Measurements from ENCODE around the gene TMEM168.

TMEM168 gene

DNA sequence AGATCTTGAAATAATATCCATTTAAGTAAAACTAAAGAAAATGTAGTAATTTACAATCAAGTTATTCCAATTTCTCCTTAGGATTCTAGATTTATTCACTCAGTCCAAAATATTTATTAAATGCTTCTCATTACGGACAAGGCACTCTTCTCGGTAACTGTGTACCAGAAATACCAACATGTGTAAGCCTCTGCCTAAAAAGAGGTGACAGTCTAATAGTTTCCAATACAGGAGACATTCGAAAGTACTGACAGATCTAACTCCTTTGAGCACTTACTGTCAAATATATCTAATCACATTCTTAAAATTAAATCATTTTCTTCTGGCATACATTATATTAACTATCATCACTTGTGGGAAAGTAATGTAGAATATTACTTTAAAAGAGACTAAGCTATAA is 26.9 kb downstream of the TMEM168 start:
- H4K8ac ChIP-seq (ENCODE audit: low read depth, low read length): no peak overlapping the region
- no peaks in the 10 kb centered on the region for H3K36me3 ChIP-seq (ENCODE audit: control insufficient read depth in 1 of 2, insufficient read depth in 2 of 2, low read length in 2 of 2)
- no peaks in the 10 kb centered on the region for H3K9me3 ChIP-seq (ENCODE audit: insufficient read depth, low read depth, low read length)
- no peak overlapping the region for H3K4me2 ChIP-seq (ENCODE audit: low read length)
- no peaks in the 10 kb centered on the region for H3K4me1 ChIP-seq (ENCODE audit: control insufficient read depth in 1 of 2, insufficient read depth in 2 of 2, low read length in 2 of 2)
- no peak overlapping the region for H2AFZ ChIP-seq (ENCODE audit: insufficient read depth, low read length, poor library complexity)
- H2BK120ac ChIP-seq (ENCODE audit: insufficient read depth, low read length, poor library complexity): no peak overlapping the region
- H3K4me3 ChIP-seq (ENCODE audit: low read depth, low read length): no peak overlapping the region
- H3K79me2 ChIP-seq (ENCODE audit: control insufficient read depth, insufficient read depth, low read length, poor library complexity): no peaks in the 10 kb centered on the region
- no peak overlapping the region for H2AK5ac ChIP-seq (ENCODE audit: low read length)
- no peak overlapping the region for H4K91ac ChIP-seq (ENCODE audit: low read depth, low read length)
- no peak overlapping the region for H2BK12ac ChIP-seq (ENCODE audit: low read length)
- no peak overlapping the region for H3K4ac ChIP-seq (ENCODE audit: low read depth, low read length)
- WGBS (ENCODE audit: extremely low coverage, insufficient coverage, insufficient read length): no CpG with 5 or more reads among the region's 3 CpGs
- no peak overlapping the region for H3K23ac ChIP-seq (ENCODE audit: low read length)
- H3K14ac ChIP-seq (ENCODE audit: low read length): no peak overlapping the region
- H3K18ac ChIP-seq (ENCODE audit: low read length): no peak overlapping the region
- DNase-seq: no peak
- H3K79me1 ChIP-seq (ENCODE audit: low read length): no peaks in the 10 kb centered on the region
- H3K27me3 ChIP-seq (ENCODE audit: insufficient read depth, low read length): no peaks in the 10 kb centered on the region
- no peak overlapping the region for H4K12ac ChIP-seq (ENCODE audit: low read depth, low read length)
- H2BK5ac ChIP-seq (ENCODE audit: low read depth, low read length, poor library complexity): no peak overlapping the region
- no peak overlapping the region for H3K9ac ChIP-seq (ENCODE audit: low read length)
- no peak overlapping the region for H3K27ac ChIP-seq (ENCODE audit: low read depth, low read length)

DNA sequence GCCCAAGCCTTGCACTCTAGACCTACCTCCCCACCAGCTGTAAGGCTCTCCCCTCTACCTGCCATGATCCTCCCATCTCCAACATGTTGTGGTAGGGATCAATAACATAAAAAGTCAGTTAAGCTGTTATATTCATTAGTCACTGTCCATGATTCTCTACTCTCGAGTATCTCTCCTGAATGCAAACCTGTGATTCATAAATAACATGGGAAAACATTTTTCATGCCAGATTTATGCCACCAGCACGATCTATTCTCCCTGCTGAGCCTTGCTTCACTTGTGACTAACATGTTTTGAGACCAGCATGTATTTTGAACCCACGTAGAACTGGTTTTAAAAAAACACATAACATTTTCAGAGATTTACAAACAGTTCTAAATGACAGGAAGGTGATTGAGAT is 30.3 kb downstream of the TMEM168 start:
- Histone ChIP-seq H3K9ac (ENCODE audit: low read length) (no peak overlapping the region), H3K79me2 (ENCODE audit: control insufficient read depth, insufficient read depth, low read length, poor library complexity) (no peaks in the 10 kb centered on the region), H4K91ac (ENCODE audit: low read depth, low read length) (no peak overlapping the region), H4K8ac (ENCODE audit: low read depth, low read length) (no peak overlapping the region), H3K79me1 (ENCODE audit: low read length) (no peaks in the 10 kb centered on the region), H3K27me3 (ENCODE audit: insufficient read depth, low read length) (no peaks in the 10 kb centered on the region), H2BK12ac (ENCODE audit: low read length) (no peak overlapping the region), H2BK120ac (ENCODE audit: insufficient read depth, low read length, poor library complexity) (no peak overlapping the region), H2AFZ (ENCODE audit: insufficient read depth, low read length, poor library complexity) (no peak overlapping the region), H3K4me1 (ENCODE audit: control insufficient read depth in 1 of 2, insufficient read depth in 2 of 2, low read length in 2 of 2) (no peaks in the 10 kb centered on the region), H2AK5ac (ENCODE audit: low read length) (no peak overlapping the region), H2BK5ac (ENCODE audit: low read depth, low read length, poor library complexity) (no peak overlapping the region), H3K4me3 (ENCODE audit: low read depth, low read length) (no peak overlapping the region), H4K12ac (ENCODE audit: low read depth, low read length) (no peak overlapping the region), H3K18ac (ENCODE audit: low read length) (no peak overlapping the region), H3K36me3 (ENCODE audit: control insufficient read depth in 1 of 2, insufficient read depth in 2 of 2, low read length in 2 of 2) (no peaks in the 10 kb centered on the region), H3K4me2 (ENCODE audit: low read length) (no peak overlapping the region), H3K27ac (ENCODE audit: low read depth, low read length) (no peak overlapping the region), H3K14ac (ENCODE audit: low read length) (no peak overlapping the region), H3K4ac (ENCODE audit: low read depth, low read length) (no peak overlapping the region), H3K9me3 (ENCODE audit: insufficient read depth, low read depth, low read length) (no peaks in the 10 kb centered on the region), H3K23ac (ENCODE audit: low read length) (no peak overlapping the region)
- WGBS (ENCODE audit: extremely low coverage, insufficient coverage, insufficient read length): no CpG with 5 or more reads among the region's 3 CpGs
- DNase-seq: peak in 1 of 2 donors; percentile 20

DNA sequence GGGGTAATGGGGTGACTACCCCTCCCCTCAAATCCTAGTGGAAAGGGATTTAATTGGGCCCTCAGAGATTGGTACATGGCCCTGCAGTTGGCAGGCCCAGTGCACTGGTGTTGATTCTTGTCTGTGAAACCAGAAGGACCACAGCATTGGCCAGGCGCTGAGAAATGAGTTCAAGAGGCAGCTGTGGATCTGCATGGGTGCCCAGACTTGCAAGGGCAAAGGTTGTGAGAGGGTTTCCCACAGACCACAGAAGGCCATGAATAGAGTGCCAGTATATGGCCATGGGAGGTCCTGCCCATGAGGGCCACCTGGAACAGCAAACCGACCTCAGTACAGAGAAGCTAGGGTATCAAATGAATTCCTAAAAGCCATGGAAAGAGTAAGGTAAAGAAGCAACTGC is 32.9 kb downstream of the TMEM168 start:
- no peak overlapping the region for H3K23ac ChIP-seq (ENCODE audit: low read length)
- no peak overlapping the region for H4K91ac ChIP-seq (ENCODE audit: low read depth, low read length)
- H3K36me3 ChIP-seq (ENCODE audit: control insufficient read depth in 1 of 2, insufficient read depth in 2 of 2, low read length in 2 of 2): no peaks in the 10 kb centered on the region
- H3K4ac ChIP-seq (ENCODE audit: low read depth, low read length): no peak overlapping the region
- no peak overlapping the region for H2AK5ac ChIP-seq (ENCODE audit: low read length)
- no peak overlapping the region for H3K14ac ChIP-seq (ENCODE audit: low read length)
- H4K8ac ChIP-seq (ENCODE audit: low read depth, low read length): no peak overlapping the region
- no peaks in the 10 kb centered on the region for H3K9me3 ChIP-seq (ENCODE audit: insufficient read depth, low read depth, low read length)
- H3K4me2 ChIP-seq (ENCODE audit: low read length): no peak overlapping the region
- H3K4me1 ChIP-seq (ENCODE audit: control insufficient read depth in 1 of 2, insufficient read depth in 2 of 2, low read length in 2 of 2): no peaks in the 10 kb centered on the region
- H3K9ac ChIP-seq (ENCODE audit: low read length): no peak overlapping the region
- H4K12ac ChIP-seq (ENCODE audit: low read depth, low read length): no peak overlapping the region
- no peak overlapping the region for H2BK12ac ChIP-seq (ENCODE audit: low read length)
- no peak overlapping the region for H3K27ac ChIP-seq (ENCODE audit: low read depth, low read length)
- H2BK5ac ChIP-seq (ENCODE audit: low read depth, low read length, poor library complexity): no peak overlapping the region
- H2BK120ac ChIP-seq (ENCODE audit: insufficient read depth, low read length, poor library complexity): no peak overlapping the region
- H3K79me1 ChIP-seq (ENCODE audit: low read length): no peaks in the 10 kb centered on the region
- no peak overlapping the region for H2AFZ ChIP-seq (ENCODE audit: insufficient read depth, low read length, poor library complexity)
- no peaks in the 10 kb centered on the region for H3K27me3 ChIP-seq (ENCODE audit: insufficient read depth, low read length)
- H3K18ac ChIP-seq (ENCODE audit: low read length): no peak overlapping the region
- H3K4me3 ChIP-seq (ENCODE audit: low read depth, low read length): no peak overlapping the region
- no CpG with 5 or more reads among the region's 2 CpGs for WGBS (ENCODE audit: extremely low coverage, insufficient coverage, insufficient read length)
- no peaks in the 10 kb centered on the region for H3K79me2 ChIP-seq (ENCODE audit: control insufficient read depth, insufficient read depth, low read length, poor library complexity)
- DNase-seq: no peak

DNA sequence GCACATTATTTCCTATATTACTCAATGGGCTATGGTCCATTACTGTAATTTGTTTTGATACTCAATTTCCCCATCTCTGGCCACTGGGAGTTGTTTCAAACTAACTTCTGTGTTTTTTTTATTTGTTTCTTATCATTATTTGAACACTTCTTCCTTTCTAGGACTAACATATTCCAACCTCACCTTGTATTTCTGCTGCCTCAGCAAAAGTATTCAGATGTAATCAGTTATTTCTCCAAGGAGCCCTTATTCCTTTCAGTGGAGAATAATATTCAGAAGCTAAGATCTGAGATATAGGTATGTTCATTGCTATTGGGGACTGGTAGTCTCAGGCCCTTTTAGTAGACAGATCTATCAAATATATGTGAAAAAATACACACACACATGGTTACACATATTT is 36.9 kb downstream of the TMEM168 start:
- Histone ChIP-seq H3K27me3 (ENCODE audit: insufficient read depth, low read length) (no peaks in the 10 kb centered on the region), H3K79me1 (ENCODE audit: low read length) (no peaks in the 10 kb centered on the region), H4K8ac (ENCODE audit: low read depth, low read length) (no peak overlapping the region), H2BK12ac (ENCODE audit: low read length) (no peak overlapping the region), H3K79me2 (ENCODE audit: control insufficient read depth, insufficient read depth, low read length, poor library complexity) (no peaks in the 10 kb centered on the region), H3K23ac (ENCODE audit: low read length) (no peak overlapping the region), H4K91ac (ENCODE audit: low read depth, low read length) (no peak overlapping the region), H3K4ac (ENCODE audit: low read depth, low read length) (no peak overlapping the region), H3K14ac (ENCODE audit: low read length) (no peak overlapping the region), H3K9me3 (ENCODE audit: insufficient read depth, low read depth, low read length) (no peaks in the 10 kb centered on the region), H3K4me2 (ENCODE audit: low read length) (no peak overlapping the region), H2AFZ (ENCODE audit: insufficient read depth, low read length, poor library complexity) (no peak overlapping the region), H3K27ac (ENCODE audit: low read depth, low read length) (no peak overlapping the region), H3K36me3 (ENCODE audit: control insufficient read depth in 1 of 2, insufficient read depth in 2 of 2, low read length in 2 of 2) (no peaks in the 10 kb centered on the region), H4K12ac (ENCODE audit: low read depth, low read length) (no peak overlapping the region), H3K4me1 (ENCODE audit: control insufficient read depth in 1 of 2, insufficient read depth in 2 of 2, low read length in 2 of 2) (no peaks in the 10 kb centered on the region), H2AK5ac (ENCODE audit: low read length) (no peak overlapping the region), H2BK120ac (ENCODE audit: insufficient read depth, low read length, poor library complexity) (no peak overlapping the region), H3K9ac (ENCODE audit: low read length) (no peak overlapping the region), H3K4me3 (ENCODE audit: low read depth, low read length) (no peak overlapping the region), H3K18ac (ENCODE audit: low read length) (no peak overlapping the region), H2BK5ac (ENCODE audit: low read depth, low read length, poor library complexity) (no peak overlapping the region)
- no peak for DNase-seq

DNA sequence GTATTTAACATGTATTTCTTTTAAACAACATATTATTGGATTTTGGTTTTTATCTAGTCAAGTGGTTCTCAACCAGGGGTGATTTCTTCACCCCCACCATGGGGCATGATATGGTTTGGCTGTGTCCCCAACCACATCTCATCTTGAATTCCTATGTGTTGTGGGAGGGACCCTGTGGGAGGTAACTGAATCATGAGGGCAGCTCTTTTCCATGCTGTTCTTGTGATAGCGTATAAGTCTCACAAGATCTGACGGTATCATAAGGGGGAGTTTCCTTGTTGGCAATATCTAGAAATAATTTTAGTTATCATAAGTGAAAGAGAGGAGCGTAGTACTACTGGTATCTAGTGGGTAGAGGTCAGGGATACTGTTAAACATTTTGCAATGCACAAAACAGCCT is 37.6 kb downstream of the TMEM168 start:
- no peak overlapping the region for H2AK5ac ChIP-seq (ENCODE audit: low read length)
- H4K8ac ChIP-seq (ENCODE audit: low read depth, low read length): no peak overlapping the region
- no peak overlapping the region for H3K9ac ChIP-seq (ENCODE audit: low read length)
- H2BK12ac ChIP-seq (ENCODE audit: low read length): no peak overlapping the region
- no peak overlapping the region for H3K23ac ChIP-seq (ENCODE audit: low read length)
- no peak overlapping the region for H3K18ac ChIP-seq (ENCODE audit: low read length)
- no peak overlapping the region for H3K4me3 ChIP-seq (ENCODE audit: low read depth, low read length)
- H3K4me1 ChIP-seq (ENCODE audit: control insufficient read depth in 1 of 2, insufficient read depth in 2 of 2, low read length in 2 of 2): no peaks in the 10 kb centered on the region
- no peaks in the 10 kb centered on the region for H3K36me3 ChIP-seq (ENCODE audit: control insufficient read depth in 1 of 2, insufficient read depth in 2 of 2, low read length in 2 of 2)
- H3K27ac ChIP-seq (ENCODE audit: low read depth, low read length): no peak overlapping the region
- H2BK5ac ChIP-seq (ENCODE audit: low read depth, low read length, poor library complexity): no peak overlapping the region
- no peaks in the 10 kb centered on the region for H3K27me3 ChIP-seq (ENCODE audit: insufficient read depth, low read length)
- no peak overlapping the region for H3K14ac ChIP-seq (ENCODE audit: low read length)
- no peaks in the 10 kb centered on the region for H3K79me1 ChIP-seq (ENCODE audit: low read length)
- no peaks in the 10 kb centered on the region for H3K9me3 ChIP-seq (ENCODE audit: insufficient read depth, low read depth, low read length)
- WGBS (ENCODE audit: extremely low coverage, insufficient coverage, insufficient read length): no CpG with 5 or more reads among the region's 3 CpGs
- no peak overlapping the region for H4K91ac ChIP-seq (ENCODE audit: low read depth, low read length)
- H3K4me2 ChIP-seq (ENCODE audit: low read length): no peak overlapping the region
- no peaks in the 10 kb centered on the region for H3K79me2 ChIP-seq (ENCODE audit: control insufficient read depth, insufficient read depth, low read length, poor library complexity)
- H2BK120ac ChIP-seq (ENCODE audit: insufficient read depth, low read length, poor library complexity): no peak overlapping the region
- no peak for DNase-seq
- H4K12ac ChIP-seq (ENCODE audit: low read depth, low read length): no peak overlapping the region
- no peak overlapping the region for H2AFZ ChIP-seq (ENCODE audit: insufficient read depth, low read length, poor library complexity)
- no peak overlapping the region for H3K4ac ChIP-seq (ENCODE audit: low read depth, low read length)
